ENCODE measurements around the gene CAPZA2.

DNA sequence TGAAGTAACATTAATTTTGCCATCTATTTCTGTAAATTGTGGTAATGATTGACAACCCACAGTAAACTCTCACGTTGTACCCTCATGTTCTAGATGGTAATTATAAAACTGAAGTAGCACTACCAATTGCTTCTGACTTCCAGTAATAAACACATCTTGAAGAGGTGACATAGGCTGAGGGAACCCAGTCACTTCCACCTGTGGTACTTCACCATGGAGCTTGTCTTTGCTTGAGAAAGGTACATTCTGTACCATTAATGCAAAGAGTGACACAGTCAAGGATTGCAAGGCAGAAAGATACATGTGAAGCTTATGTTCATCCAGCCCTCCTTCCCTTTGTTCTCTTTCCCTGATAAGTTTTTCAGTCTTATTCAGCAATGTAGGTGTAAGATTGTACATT lies 11.2 kb downstream of the CAPZA2 start:
- TF ChIP-seq EZH2 (IDR thresholded peaks at IDR 0.05; ENCODE audit: low read length, unreplicated experiment) = no peak
- no peak for TF ChIP-seq CTCF (conservative IDR thresholded peaks at IDR 0.05; ENCODE audit: low read depth, low read length)
- TF ChIP-seq EZH2phosphoT487 (IDR thresholded peaks at IDR 0.05; ENCODE audit: borderline replicate concordance, low read length) = no peak
